Measurements from ENCODE around the gene PLSCR3.
"Not testable (repeated sequence)": the region's sequence is repeated elsewhere in the genome, so short reads cannot be mapped to it uniquely, and the experiment has no call there.

The PLSCR3 gene

DNA sequence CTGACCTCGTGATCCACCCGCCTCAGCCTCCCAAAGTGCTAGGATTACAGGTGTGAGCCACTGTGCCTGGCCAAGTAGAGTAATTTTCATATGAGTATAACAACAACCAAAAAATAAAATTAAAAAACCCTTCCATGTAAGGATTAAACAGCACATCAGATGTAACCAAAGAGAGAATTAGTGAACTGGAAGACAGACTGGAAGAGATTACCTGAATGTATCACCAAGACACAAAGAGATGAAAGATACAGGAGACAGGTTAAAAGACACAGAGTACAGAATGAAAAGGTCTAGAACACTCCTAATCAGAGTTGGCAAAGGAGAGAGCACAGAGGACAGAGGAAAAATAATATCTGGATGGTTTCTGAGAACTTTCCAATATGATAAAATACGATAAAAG, 15.2 kb downstream of the PLSCR3 start:
- DNase-seq = no peak

DNA sequence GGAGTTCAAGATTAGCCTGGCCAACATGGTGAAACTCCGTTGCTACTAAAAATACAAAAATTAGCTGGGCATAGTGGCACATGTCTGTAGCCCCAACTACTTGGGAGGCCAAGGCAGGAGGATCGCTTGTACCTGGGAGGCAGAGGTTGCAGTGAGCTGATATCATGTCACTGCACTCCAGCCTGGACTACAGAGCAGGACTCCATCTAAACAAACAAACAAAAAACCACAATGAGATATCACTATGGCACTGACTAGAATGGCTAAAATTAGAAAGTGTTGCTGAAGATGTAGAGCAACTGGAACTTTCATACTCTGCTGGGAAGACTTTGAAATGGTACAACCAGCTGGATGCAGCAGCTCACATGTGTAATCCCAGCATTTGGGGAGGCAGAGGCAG, 20.0 kb downstream of the PLSCR3 start:
- no peak for DNase-seq

- no peak for DNase-seq
Observed at GRCh38 chr17:7370853-7371252, 23.5 kb downstream of the PLSCR3 start.

- DNase-seq = no peak
Observed at GRCh38 chr17:7369825-7370224, 24.5 kb downstream of the PLSCR3 start.

DNA sequence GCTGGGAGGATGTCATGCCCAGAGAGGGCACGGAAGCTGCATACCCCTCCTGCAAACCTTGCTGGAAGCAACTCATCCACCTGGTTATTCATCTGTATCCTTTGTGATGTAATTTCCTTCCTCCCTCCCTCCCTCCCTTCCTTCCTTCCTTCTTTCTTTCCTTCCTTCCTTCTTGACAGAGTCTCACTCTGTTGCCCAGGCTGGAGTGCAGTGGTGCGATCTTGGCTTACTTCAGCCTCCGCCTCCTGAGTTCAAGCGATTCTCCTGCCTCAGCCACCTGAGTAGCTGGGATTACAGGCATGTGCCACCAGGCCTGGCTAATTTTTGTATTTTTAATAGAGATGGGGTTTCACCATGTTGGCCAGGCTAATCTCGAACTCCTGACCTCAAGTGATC, 25.7 kb downstream of the PLSCR3 start:
- DNase-seq = not testable (repeated sequence)

- DNase-seq = no peak
Observed at GRCh38 chr17:7367918-7368598, 26.3 kb downstream of the PLSCR3 start.

GRCh38 chr17:7367083-7367482, 27.2 kb downstream of the PLSCR3 start:
- no peak for DNase-seq

DNA sequence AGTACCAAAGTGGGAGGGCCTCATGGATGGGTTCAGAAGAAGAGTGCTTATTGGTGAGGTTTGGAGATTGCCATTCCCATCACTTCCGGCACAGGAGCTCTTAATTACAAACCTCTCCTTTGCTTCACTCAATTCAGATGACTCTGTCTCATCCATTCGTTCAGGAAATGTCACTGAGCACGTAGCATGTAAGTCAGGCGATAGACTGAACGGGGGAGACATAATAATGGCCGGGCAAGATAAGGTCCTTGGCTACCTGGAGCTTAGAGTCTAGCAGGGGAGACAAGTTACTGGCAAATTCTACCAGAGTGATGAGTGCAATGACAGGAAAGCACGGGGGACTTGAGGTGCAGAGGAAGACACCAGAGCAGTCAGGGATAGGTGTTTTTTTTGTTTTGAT, 28.4 kb downstream of the PLSCR3 start:
- DNase-seq = not testable (repeated sequence)

- DNase-seq = no peak
Observed at GRCh38 chr17:7363311-7363710, 31.0 kb downstream of the PLSCR3 start.

- no peak for DNase-seq
Observed at GRCh38 chr17:7361906-7362305, 32.4 kb downstream of the PLSCR3 start.

- no peak for DNase-seq
Observed at GRCh38 chr17:7357381-7357780, 36.9 kb downstream of the PLSCR3 start.

GRCh38 chr17:7356756-7357155, 37.6 kb downstream of the PLSCR3 start:
- DNase-seq = no peak

- DNase-seq = peak; percentile 94
Observed at GRCh38 chr17:7356072-7356549, 38.2 kb downstream of the PLSCR3 start.

GRCh38 chr17:7355573-7355972, 38.8 kb downstream of the PLSCR3 start:
- DNase-seq = no peak

DNA sequence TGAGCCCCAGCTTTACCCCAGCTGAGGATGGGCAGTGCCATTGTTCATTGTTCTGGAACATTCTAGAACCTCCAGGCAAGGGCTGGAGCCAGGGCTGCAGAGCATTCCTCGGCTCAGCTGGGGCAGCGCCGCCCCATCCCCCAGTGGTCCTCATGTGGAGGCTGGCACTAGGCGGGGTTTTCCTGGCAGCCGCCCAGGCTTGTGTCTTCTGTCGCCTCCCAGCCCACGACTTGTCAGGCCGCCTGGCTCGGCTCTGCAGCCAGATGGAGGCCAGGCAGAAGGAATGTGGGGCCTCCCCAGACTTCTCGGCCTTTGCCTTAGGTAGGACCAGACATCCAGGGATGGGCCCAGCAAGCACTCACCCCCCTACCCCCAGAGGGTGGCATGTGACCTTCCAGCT, 39.3 kb downstream of the PLSCR3 start, which contains the start of gene TMEM95:
TMEM95 (plus strand) TSS at position 104 of the 400 bp plus-strand sequence; CDS start at position 153, 49 bp downstream.
- DNase-seq = no peak

DNA sequence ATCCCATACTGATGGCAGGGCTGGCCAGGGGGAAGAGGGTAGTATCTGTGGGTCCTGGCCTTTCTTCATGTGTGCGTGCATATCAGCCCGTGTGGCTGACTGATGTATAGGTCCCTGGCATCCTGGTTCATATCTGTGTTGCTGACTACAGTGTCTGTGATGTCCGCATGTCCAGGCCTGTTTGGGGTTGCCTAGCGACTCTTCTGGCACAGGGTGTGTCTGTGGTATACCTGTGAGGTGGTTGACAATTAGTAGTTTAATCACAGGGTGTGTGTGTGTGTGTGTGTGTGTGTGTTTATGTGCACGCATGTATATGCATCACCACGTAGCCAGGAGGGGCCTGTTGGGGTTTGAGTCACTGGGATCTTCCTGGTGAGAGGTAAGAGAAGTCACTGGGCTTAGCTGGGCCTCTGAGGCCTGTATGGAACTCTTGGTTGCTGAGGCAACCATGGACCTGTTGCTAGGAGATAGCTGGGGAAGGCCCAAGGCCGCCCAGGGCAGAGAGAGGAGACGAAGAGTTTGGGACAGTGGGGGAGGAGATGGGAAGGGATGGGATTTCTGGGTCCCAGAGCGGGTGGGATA, 40.0 kb downstream of the PLSCR3 start:
- DNase-seq = no peak

DNA sequence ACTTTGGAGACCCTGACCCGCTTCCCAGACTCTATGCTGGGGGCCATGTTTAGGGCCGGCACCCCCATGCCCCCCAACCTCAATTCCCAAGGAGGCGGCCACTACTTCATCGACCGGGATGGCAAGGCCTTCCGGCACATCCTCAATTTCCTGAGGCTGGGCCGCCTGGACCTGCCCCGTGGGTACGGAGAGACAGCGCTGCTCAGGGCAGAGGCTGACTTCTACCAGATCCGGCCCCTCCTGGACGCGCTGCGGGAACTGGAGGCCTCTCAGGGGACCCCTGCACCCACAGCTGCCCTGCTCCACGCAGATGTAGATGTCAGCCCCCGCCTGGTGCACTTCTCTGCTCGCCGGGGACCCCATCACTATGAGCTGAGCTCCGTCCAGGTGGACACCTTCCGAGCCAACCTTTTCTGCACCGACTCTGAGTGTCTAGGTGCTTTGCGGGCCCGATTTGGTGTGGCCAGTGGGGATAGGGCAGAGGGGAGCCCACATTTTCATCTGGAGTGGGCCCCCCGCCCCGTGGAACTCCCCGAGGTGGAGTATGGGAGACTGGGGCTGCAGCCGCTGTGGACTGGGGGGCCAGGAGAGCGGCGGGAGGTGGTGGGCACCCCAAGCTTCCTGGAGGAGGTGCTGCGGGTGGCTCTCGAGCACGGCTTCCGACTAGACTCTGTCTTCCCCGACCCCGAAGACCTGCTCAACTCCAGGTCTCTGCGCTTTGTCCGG, 41.3 kb downstream of the PLSCR3 start:
- DNase-seq = no peak

GRCh38 chr17:7352503-7352889, 41.8 kb downstream of the PLSCR3 start:
- DNase-seq = no peak

DNA sequence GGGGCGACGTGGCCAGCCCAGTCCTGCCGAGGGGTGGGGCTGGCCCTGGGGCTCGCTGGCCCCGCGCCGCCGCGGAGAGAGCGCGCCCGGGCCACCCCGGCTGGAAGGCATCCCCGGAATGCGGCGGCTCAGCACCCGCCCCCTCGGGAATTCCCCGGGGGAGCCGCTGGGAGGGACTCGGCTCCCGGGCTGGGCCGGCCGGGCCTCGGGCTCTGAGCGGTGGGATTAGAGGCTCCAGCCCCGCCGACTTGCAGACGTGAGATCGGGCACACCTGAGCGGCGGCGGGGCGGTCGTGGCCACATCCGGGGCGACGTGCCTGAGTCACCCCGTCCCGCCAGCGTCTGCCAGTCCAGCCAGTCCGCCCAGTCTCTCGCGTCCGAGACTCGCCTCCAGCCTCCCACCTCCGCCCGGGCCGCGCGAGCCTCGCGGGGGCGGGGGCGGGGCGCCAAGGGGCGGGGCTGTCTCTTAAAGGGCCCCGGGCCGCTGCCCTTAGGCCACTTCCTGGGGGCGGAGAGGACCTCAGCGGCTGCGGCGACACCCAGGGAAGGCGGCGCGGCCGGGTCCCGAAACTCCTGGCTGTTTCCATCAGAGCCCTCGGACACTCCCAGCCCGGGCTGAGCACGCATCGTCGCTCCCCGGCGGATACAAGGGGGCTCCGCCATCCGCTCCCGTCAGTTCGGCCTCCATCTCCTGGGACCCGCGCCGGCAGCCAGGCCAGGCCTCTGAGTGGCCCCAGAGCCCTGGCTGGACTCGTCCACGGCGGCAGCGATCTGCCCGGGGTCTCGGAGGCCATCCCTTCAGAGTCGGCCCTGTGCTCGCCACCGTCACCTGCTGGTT, 42.4 kb downstream of the PLSCR3 start, which contains the start of gene KCTD11:
KCTD11 (plus strand) TSS at position 498 of the 838 bp plus-strand sequence.
- DNase-seq = peak; percentile 90

GRCh38 chr17:7348478-7349242, 45.7 kb downstream of the PLSCR3 start:
- DNase-seq = no peak

- DNase-seq = no peak
Observed at GRCh38 chr17:7347630-7348477, 46.5 kb downstream of the PLSCR3 start.

Data from activated effector memory CD4-positive, alpha-beta T cell treated with anti-CD3 and anti-CD28 coated beads, Interleukin-2, amount 50 U/mL, for 16 hours (primary cell).